ENCODE measurements around the gene WDR86. TPM values are rescaled to one million over a fixed set of nuclear protein-coding genes. Genes with fewer than 3 reads are reported as not detected.

WDR86 gene
- polyA plus RNA-seq, 1 experiment = 0.04 TPM

DNA sequence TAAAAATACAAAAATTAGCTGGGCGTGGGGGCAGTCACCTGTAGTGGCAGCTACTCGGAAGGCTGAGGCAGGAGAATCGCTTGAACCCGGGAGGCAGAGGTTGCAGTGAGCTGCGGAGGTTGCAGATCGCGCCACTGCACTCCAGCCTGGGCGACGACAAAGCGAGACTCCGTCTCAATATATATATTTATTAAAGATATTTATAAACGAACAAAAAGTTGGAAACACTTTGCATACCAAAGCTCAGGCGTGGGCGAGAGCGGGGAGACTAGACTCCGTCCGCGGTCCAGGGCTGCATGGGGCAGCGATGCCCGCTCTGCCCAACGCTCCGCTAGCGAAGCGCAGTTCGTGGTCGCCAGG lies 38.0 kb upstream of the WDR86 start:
- ChIA-PET POLR2A (no interaction called here), CTCF (interaction anchor here (0.6 to 9.5 kb wide), 26 partner anchors 10 to 581 kb away, joined by 3 to 148 read pairs (median 8); no protein-coding TSS in a partner anchor)
- Histone ChIP-seq H3K27me3 (ENCODE audit: control insufficient read depth, insufficient read depth, low read length) (peaks cover 2% of the 10 kb centered on the region; the same call in 1 of the 2 replicates), H3K4me3 (ENCODE audit: low read depth, low read length) (peak overlapping the region; percentile 44), H3K36me3 (ENCODE audit: control insufficient read depth, insufficient read depth, low read length) (no peaks in the 10 kb centered on the region)
- no peak for DNase-seq (ENCODE audit: low read depth)
- TF ChIP-seq, protein P1, sequence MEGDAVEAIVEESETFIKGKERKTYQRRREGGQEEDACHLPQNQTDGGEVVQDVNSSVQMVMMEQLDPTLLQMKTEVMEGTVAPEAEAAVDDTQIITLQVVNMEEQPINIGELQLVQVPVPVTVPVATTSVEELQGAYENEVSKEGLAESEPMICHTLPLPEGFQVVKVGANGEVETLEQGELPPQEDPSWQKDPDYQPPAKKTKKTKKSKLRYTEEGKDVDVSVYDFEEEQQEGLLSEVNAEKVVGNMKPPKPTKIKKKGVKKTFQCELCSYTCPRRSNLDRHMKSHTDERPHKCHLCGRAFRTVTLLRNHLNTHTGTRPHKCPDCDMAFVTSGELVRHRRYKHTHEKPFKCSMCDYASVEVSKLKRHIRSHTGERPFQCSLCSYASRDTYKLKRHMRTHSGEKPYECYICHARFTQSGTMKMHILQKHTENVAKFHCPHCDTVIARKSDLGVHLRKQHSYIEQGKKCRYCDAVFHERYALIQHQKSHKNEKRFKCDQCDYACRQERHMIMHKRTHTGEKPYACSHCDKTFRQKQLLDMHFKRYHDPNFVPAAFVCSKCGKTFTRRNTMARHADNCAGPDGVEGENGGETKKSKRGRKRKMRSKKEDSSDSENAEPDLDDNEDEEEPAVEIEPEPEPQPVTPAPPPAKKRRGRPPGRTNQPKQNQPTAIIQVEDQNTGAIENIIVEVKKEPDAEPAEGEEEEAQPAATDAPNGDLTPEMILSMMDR (IDR thresholded peaks at IDR 0.05; ENCODE audit: insufficient read depth, low read depth, low read length) = no peak

DNA sequence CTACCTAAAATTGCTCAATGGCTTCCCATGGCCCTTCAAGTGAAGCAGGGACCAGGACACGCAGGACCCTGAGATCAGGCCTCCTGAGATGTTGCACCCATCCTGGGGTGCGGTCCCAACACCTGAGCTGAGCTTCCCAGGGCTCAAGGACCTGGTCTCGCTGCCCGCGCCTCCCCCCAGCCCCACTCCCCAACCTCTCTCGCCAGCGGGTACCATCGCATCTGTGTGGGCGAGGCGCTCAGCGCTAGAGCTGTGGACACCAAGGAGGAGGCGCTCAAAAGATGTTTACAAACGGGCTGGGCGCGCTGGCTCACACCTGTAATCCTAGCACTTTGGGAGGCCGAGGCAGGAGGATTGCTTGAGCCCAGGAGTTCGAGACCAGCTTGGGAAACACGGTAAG lies 37.5 kb upstream of the WDR86 start:
- TF ChIP-seq, protein P1 (IDR thresholded peaks at IDR 0.05; ENCODE audit: insufficient read depth, low read depth, low read length) = no peak
- Histone ChIP-seq H3K4me3 (ENCODE audit: low read depth, low read length) (no peak overlapping the region), H3K27me3 (ENCODE audit: control insufficient read depth, insufficient read depth, low read length) (peaks cover 2% of the 10 kb centered on the region; the same call in 1 of the 2 replicates), H3K36me3 (ENCODE audit: control insufficient read depth, insufficient read depth, low read length) (no peaks in the 10 kb centered on the region)
- ChIA-PET CTCF (interaction anchor here (1.1 to 9.5 kb wide), 13 partner anchors 10 to 311 kb away, joined by 3 to 148 read pairs (median 20); no protein-coding TSS in a partner anchor), POLR2A (no interaction called here)
- DNase-seq (ENCODE audit: low read depth) = no peak

DNA sequence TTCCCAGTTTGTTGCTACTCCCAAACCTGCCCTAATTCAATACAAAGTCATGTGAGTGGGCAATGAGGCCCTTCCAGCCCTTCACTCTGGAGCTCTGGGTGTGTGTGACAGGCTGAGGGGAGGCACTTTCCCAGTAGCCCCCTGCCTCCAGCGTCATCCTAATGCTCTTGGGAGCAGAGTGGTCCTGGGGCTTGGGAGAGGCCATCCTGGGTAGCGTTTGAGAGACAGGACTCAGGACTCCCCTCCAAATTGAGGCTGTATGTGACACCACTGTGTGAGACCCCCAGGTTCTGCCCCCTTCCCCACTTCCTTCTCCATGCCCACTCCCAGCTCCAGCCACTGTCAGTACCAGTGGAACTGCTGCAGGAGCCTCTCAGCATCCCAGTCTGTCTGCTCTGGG lies 36.6 kb upstream of the WDR86 start:
- Histone ChIP-seq H3K4me3 (ENCODE audit: low read depth, low read length) (no peak overlapping the region), H3K36me3 (ENCODE audit: control insufficient read depth, insufficient read depth, low read length) (no peaks in the 10 kb centered on the region), H3K27me3 (ENCODE audit: control insufficient read depth, insufficient read depth, low read length) (no peaks in the 10 kb centered on the region; the same call in 1 of the 2 replicates)
- DNase-seq (ENCODE audit: low read depth) = no peak
- TF ChIP-seq, protein P1 (IDR thresholded peaks at IDR 0.05; ENCODE audit: insufficient read depth, low read depth, low read length) = no peak
- ChIA-PET POLR2A (no interaction called here), CTCF (interaction anchor here (4.0 to 9.5 kb wide), 2 partner anchors 9 to 78 kb away, joined by 37 to 148 read pairs; no protein-coding TSS in a partner anchor)

DNA sequence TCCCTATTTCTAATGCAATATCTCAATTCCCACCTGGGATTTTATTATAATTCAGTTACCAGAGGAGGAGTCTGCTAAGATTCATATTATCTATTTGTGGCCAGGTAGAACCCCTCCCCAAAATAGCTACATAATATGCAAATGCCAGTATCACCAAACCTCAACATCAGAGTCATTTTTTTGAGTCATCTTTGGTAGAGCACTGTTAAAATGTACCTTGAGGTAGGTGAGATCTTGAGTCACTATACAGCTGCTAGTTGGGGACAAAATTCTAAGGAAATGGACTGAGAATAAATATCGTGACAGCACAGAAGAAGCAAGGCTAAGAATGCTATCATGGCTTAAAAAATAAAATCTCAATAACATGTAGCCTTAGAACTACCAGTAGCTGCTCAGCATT lies 34.8 kb upstream of the WDR86 start:
- ChIA-PET CTCF (interaction anchor here (1.1 to 1.7 kb wide), 3 partner anchors 76 to 130 kb away, joined by 5 to 6 read pairs (median 5); no protein-coding TSS in a partner anchor), POLR2A (no interaction called here)
- no peak for DNase-seq (ENCODE audit: low read depth)

DNA sequence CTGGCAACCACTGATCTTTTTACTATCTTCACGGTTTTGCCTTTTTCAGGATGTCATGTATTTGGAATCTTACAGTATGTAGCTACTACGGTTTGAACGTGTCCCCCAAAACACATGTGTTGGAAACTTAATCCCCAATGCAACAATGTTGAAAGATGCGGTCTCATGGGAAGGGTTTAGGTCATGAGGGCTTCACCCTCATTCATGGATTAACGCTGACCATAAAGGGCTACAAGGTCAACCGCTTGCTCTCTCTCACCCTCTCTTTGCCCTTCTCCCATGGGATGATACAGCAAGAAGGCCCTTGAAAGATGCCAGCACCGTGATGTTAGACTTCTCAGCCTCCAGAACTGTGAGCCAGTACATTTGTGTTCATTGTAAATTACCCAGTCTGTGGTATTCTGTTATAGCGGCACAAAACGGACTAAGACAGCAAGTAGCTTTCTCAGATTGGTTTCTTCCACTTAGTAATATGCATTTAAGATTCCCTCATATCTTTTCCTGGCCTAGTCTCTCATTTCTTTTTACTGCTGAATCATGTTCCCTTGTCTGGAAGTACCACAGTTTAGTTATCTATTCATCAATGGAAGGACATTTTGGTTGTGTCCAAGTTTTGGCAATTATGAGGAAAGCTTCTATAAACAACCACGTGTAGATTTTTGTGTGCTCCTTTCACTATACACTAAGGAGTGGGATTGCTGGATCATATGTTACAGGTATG lies 33.1 kb upstream of the WDR86 start:
- TF ChIP-seq, protein P1 (IDR thresholded peaks at IDR 0.05; ENCODE audit: insufficient read depth, low read depth, low read length) = no peak
- Histone ChIP-seq H3K4me3 (ENCODE audit: low read depth, low read length) (no peak overlapping the region), H3K36me3 (ENCODE audit: control insufficient read depth, insufficient read depth, low read length) (no peaks in the 10 kb centered on the region), H3K27me3 (ENCODE audit: control insufficient read depth, insufficient read depth, low read length) (peaks cover 11% of the 10 kb centered on the region)
- DNase-seq (ENCODE audit: low read depth) = no peak
- ChIA-PET POLR2A (interaction anchor here (0.6 kb wide), 1 partner anchor 124 kb away, joined by 3 read pairs; no protein-coding TSS in a partner anchor), CTCF (interaction anchor here (0.6 to 2.2 kb wide), 8 partner anchors 13 to 355 kb away, joined by 3 to 9 read pairs (median 4); no protein-coding TSS in a partner anchor)

More for the DNA sequence above, 34.8 kb upstream of the WDR86 start:
- TF ChIP-seq, protein P1 (IDR thresholded peaks at IDR 0.05; ENCODE audit: insufficient read depth, low read depth, low read length) = no peak
- Histone ChIP-seq H3K4me3 (ENCODE audit: low read depth, low read length) (no peak overlapping the region), H3K36me3 (ENCODE audit: control insufficient read depth, insufficient read depth, low read length) (no peaks in the 10 kb centered on the region), H3K27me3 (ENCODE audit: control insufficient read depth, insufficient read depth, low read length) (peaks cover 4% of the 10 kb centered on the region)
